Measurements from ENCODE around the gene VOPP1.

VOPP1 gene

DNA sequence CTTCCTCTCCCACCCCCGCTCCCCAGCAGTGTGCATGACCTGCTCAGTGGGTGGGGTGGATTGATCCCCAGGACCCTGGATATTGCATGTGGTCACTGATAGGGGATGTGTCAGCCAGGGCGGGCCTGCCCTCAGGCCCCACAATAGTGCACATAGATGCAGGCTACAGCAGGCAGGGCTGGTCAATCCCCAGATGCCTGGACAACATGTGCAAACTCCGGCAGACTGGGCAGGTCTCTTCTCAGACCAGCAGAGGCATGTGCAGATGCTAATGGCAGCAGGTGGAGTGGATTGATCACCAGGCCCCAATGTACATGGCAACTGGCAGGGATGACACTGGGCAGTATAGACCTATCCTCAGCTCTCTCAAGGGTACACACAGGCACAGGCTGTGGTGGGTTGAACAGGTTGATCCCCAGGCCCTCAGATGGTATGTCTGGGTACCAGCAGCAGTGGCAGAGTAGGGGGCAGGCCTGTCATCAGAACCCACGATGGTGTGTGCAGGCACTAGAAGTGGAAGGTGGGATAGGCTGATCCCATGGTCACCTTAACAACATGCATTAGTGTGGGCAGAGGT lies 108.5 kb downstream of the VOPP1 start:
- DNase-seq, result no peak

DNA sequence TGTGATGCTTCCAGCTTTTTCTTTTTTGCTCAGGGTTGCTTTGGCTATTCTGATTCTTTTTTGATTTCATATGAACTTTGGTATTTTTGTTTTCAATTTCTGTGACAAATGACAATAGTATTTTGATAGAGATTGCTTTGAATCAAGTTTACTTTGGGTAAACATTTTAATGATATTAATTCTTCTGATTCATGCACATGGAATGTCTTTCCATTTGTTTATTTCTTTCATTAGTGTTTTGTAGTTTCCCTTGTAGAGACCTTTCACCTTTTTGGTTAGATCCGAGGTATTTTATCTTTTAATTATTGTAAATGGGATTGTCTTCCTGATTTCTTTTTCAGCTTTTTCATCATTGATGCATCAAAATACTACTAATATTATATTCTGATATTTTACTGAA lies 114.0 kb downstream of the VOPP1 start:
- no peak for DNase-seq

DNA sequence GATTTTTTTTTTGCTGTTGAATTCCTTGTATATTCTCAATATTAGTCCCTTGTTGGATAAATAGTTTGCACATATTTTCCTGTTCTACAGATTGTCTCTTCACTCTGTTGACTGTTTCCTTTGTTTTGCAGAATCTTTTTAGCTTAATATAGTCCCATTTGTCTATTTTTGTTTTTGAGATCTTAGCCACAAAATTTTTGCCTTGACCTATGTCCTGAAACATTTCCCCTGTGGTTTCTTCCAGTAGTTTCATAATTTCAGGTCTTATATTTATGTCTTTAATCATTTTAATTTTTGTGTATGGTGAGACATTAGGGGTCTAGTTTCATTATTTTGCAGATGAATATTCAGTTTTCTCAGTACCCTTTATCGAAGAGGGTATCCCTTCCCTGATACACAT lies 114.5 kb downstream of the VOPP1 start:
- no peak for DNase-seq

DNA sequence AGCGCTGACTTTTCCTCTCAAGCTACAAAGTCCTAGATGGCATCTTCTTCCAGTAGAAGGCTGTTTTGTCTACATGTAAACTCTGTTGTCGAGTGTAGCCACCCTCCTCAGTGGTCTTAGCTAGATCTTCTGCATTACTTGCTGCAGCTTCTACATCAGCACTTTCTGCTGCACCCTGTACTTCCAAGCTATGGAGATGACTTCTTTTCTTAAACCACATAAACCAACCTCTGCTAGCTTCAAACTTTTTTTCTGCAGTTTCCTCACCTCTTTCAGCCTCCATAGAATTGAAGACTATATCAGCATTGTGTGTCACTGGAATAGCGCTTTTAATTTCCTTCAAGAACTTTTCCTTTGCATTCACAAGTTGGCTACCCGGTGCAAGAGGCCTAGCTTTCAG lies 119.3 kb downstream of the VOPP1 start:
- no peak for DNase-seq

DNA sequence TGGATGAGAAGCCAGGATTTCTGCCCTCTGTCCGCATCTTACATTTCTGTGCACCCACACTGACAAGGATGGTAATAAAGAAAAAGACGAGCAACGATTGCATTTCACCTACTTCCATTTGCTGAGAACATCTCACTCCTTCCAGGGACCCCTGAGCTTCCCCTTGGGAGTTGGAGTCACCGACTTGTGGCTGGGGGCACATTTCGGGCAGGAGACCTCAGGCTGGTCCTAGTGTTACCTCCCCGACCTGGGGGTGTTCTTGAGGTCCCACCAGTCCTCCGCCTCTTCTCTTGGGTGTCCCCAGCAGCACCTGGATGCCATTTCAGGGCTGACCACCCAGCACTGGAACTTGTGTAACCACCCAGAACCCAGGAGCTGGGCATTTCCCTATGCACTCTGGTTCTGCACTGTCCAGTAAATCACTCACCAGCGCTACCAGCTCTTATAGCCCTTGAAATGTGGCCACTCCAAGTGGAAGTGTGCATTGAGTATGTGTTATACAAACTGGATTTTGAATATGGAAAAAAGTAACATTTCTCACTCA lies 122.2 kb downstream of the VOPP1 start:
- no peak for DNase-seq

DNA sequence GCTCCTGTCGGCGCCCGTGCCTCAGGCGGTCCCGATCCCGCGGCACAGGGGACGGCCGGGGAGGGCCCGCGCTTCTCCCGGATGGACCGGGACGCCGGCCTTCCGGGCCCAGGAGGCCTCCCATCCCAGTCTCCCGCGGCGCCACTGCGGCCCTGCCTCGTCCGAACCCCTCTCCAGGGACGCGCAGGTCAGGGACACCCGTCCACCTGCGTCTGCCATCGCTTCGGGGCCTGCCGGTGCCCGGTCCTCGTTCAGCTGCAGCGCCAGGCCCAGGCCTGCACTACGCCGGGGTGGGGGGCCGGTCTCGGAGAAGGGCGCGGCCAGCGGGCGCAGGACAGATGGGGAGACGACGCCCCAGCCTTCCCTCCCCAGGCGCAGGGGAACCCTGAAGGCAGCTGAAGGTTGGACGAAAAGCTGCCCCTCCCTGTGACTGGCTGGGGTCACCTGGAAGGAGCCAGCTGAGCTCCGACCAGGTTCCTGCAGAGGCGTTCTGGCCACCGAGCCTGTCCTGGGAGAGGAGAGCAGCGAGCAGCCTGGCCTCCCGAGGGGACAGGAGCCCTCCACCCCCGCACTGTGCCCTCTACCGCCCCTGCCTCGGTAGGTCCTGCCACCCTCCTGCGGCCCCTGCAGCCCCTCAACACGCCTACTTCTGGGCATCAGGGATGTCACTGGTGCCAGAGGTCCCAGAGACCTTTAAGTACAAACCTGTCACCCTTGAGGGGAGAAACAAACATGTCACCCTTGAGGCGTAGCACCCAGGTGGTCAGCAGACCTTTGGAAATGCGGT lies 122.9 kb downstream of the VOPP1 start:
- no peak for DNase-seq

DNA sequence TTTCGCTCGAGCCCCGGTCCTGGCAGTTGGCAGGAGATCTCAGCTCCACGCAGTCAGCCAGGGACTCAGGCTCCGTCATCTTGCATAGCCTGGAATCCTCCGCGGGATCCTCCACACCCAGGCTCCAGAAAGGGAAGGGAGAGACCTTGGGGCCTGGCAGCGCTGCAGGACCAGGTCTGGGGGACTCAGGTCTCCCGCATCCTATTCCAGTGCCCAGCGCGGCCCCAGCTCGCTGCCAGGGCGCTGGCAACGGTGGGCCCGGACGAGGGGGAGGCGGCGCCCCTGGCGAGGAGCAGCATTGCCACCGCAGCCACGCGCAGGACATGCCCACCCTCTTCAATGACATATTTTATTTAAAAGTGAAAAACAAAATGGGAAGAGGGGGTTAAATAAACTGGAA lies 123.8 kb downstream of the VOPP1 start:
- no peak for DNase-seq

DNA sequence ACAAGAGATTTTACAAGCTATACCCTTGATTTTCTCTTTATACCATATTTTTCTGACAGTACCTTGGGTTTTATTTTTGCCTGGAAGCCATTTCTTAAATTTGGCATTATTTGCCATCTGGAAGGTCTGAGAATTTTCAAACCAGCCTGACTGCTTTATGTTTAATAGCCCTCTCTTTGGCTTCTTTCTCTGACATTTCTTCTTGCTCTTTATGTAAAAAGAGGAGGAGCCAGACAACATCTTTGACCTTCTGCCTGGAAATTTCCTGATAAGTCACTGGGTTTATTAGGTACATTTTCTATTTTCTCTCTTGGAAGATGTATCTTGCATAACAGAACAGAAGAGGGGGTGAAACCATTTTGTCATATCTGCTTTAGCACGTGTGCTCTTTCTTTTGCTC lies 127.5 kb downstream of the VOPP1 start:
- DNase-seq, result no peak

DNA sequence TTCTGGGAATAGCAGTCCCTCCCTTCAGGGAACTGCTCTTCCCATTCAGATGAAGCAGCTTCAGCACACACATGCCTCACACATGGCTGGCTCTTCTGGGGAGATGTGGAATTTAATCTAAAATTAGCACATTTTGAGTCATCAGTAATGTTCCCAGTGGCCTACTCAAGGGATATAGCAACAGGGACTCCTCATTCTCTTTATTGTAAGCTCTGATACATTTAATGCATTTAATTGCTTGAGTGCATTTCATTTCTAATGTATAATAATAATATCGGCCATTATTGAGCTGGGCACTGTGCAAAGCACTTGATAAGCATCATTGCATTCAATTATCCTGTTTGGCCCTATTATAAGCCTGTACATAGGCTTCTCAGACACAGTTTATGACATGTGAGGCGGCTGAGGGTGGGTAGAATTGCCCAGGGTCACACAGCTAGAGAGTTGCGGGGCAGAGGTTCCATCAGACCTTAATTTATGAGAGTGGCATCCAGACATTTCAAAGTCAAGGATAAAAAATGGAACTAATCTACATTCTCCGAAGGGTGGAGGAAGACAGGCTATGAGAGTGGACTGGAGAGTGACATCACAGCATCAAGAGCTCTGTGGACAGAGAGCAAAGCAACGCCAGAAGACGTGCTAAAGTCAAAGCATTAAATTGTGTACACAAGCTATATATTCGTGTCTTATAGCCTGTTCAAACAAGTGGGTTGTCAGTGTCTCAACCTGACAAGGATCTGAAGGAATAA lies 130.4 kb downstream of the VOPP1 start:
- DNase-seq, result no peak

DNA sequence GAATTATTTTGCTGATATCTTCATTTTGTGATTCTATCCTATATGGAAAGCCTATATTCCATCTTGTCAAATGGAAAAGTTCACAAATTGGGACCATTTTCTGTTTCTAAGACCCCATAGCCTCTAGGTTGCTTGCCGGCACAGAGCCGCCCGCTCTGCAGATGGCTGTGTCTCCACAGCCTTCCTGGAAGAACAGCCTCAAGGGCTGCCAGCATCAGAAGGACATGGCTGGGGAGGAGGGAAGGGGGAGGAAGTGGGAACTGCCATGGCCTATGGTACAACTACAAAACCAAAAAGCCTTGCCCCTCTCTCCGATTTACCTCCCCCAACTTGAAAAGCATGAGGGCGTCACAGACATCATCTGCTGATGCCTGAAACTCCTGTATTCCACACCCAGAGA lies 131.3 kb downstream of the VOPP1 start:
- DNase-seq, result no peak

DNA sequence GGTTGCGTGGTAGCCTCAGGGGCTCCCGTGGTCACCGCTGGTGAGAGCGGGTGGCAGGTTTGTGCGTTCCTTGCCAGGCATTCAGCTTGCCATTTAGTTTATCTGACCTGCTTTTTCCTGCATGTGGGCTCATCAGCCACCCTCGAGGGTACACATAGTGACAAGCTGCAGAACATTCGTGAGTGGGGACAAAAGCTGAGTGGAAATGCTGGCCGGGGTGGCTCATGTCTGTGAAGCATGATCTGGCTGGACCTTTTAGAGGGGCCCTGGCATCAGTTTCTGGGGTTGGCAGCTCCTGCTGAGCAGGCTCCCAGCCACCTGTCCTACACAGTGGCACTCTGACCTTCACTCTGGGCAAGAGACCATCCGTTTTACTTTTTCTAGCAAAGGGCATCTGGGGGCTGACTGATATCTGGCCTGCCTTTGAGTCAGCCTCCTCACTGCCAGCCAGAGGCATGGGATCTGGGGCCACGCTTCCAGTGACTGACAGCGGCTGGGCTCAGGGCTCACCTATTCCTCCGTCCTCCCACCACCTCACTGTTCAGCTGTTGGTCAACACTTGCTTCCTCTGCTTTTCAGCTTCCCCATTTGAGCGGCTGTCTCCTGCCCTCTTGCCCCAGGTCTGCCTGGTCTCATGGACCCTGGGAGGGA lies 132.1 kb downstream of the VOPP1 start:
- no peak for DNase-seq

DNA sequence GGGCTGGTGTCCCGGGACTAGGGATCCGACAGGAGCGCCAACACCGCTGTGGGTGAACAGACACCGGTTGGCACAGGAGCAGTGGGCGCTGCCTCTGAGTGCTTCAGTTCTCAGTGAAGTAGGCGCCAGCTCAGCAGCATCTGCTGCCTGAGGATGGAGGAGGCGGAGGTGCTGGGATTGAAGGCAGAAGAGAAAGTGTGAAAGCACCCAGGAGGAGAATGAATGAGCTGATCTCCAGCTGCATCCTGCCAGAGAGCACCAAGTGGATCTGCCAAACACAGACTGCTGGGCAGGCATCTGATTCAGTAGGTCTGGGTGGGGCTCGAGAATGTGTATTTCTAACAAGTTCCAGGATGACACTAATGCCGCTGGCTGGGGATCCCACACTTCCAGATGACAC lies 132.7 kb downstream of the VOPP1 start:
- peak in 1 of 2 experiments; percentile 36 for DNase-seq

DNA sequence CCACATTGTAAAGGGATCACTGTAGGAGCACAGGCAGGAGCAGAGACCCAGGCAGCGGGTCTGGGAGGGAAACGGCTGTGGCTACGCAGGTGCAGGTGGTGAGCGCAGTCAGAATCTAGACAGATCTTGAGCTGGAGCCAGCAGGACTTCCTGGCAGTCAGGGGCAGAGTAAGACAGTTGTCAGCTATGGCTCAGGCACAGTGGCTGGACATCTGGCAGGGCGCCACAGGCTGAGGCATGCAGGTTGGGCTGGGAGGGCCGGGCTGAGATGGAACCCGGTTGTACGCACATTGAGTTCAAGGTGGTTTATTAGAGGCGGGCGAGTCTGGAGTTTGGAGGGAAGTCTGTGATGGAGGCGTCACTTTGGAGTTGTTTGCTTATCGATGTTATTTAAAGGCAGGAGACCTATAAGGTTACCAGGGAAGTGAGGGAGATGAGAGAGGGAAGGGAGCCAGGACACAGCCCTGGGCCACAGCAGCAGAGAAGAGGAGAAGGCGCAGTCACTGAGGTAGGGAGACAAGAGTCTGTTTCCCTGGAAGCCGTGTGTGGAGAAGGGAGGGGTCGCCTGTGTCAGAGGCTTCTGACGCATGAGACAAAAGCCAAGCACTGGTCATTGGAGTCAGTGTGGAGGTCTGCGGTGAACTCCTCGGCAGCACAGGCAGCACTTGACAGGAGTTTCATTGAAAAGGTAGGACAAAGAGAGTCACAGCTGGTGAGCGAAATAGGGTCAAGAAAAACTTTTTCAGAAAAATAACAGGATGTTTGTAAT lies 133.4 kb downstream of the VOPP1 start:
- DNase-seq, result no peak

DNA sequence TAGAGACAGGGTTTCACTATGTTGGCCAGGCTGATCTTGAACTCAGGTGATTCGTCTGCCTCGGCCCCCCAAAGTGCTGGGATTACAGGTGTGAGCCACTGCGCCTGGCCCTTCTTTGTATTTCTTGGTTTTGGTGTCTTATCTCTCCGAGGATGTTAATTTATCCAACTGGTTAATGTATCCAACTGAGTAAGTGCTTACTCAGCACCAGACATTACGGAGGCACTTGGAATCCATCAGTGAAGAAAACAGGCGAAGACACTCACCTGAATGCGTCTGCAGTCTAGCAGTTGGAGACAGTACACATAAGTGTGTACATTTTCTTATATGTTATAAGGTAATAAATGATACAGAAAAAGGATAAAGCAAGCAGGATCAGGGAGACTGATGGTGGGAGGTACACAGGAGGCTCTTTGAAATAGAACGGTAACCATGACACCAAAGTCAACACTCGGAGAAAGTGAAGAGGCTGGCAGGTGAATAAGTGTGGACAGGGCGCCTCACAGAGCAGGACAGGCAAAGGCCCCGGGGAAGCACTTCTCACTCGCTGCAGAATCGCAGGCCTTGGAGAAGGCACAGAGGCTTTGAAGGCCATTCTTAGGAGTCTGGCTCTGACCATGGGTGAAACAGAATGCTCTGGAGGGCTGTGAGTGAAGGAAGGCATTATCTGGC lies 134.1 kb downstream of the VOPP1 start:
- no peak for DNase-seq

DNA sequence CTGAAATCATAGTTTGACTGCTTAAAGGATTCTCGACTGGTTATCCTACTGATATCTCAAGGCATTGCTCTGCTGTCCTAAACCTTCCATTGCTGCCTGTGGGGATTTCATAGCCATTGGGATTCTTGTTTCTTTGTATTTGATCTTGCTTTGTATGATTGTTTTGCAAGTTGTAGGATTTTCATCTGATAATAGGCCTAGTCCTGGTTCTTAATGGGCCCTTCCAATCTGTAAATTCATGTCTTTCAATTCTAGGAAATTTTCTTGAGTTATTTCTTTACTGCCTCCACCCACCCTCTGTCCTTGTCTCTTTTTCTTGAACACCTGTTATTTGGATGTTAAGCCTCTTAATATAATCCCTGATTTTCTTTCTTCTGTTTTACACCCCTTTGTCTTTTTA lies 134.9 kb downstream of the VOPP1 start:
- DNase-seq, result no peak

DNA sequence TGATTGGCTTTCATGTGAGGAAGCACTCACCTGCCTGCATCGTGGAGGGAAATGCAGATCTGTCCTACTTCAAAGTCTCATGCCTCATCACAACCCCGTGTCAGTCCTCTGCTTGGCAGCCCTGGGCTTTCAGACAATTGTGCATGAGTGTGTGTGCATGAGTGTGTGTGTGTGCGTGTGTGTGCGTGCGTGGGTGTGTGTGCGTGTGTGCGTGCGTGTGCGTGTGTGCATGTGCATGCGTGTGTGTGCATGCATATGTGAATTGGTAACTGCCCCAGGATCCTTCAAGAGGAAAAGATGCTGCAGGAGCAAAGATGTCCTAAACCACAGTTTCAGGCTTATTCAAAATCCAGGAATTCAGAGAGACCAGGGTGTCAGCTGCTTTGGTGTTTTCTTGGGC lies 135.8 kb downstream of the VOPP1 start:
- no peak for DNase-seq

DNA sequence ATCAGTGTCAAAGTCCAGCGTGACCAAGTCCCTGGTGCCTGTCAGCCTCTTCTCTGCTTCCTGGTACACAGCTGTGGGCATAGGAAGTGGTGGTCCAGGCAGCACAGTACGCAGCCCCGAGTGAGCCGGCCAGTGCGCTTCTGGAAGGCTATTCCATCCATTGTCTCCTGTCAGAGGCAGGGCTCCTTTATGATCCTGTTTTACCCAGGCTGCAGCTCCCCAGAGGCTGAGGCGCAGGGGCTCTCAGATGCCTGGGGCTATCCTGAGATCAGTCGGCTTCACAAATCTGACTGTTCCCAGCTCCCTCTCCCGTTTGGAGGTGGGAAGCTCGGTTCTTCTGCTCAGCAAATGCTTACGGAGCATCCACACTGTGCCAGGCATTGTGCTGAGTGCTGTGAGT lies 136.8 kb downstream of the VOPP1 start:
- no peak for DNase-seq

DNA sequence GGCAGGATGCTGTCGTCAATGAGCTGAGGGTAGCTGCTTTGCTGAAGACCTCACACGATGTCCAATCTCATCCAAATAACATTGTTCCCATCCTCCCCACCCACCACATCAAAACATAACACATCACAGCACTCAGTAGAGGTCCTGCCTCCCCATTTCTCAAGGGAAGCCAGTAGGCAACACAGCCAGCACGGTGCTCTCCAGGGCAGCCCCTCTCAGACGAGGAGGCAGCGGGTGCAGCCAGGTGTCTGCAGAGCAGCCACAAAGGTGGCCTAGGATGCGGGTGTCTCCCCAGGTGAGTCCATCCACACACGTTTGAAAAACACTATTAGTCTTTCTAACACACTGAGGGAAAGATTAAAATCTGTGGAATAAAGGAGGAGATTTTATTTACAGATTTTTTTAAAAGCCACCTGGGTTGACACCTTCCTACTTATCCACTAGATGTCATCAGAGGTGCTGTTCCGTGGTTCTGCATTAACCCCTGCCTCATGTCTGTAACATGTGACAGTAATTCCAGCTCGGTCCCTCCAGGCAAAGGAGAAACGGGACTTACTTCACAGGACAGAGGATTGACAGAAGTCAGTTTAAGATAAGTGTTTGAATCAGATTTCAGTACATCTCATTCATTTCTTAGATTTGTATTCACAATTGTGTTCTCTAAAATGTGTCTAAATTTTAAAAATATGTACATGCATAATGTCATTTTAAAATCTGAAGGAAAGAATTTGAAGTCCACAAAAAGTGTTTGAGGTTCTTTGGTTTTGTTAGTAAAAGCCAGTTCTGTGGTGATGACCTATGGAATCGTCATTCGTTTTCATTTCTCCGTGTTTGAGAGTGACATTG lies 139.1 kb downstream of the VOPP1 start:
- peak in 1 of 2 experiments; percentile 16 for DNase-seq

DNA sequence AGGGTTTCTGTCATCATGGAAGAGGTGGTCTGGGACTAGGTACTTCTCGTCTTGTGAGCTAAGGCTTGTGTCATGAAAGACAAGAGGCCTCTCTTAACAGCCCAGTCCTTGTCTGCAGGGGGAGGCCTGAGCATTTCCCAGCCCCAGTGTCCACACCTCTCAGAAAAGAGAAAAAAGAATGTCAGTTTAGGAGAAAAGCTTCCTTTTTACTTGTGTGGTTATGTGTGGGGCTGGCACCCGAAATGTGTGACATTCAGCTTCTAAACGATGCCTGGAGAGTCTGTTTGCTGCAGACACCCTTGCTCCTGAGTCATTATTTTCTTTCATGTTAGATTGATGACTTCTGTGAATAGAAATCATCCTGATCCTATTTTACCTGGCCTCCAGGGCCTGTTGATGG lies 139.8 kb downstream of the VOPP1 start:
- no peak for DNase-seq

DNA sequence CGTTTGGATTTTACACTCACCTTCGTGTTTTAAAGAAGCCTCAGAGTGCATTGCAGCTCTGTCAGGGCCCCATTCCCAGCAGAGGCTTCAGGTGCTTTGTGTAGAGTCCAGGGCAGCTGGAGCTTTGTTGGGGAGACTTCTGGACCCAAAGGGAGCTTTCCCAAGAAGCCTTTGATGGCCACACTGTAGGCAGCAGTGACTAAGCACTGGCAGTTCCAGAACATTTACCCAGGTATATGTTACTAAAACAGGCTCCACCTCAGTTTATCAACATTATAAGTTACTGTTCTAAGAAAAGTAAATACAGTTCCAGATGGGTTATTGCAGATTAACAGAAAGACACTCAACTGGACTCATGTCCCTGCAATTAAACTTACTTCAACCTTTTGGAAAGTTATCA lies 140.4 kb downstream of the VOPP1 start:
- DNase-seq, result no peak

All from NCI-H446 (cell line).